ENCODE measurements around the gene RSL1D1.
"Not testable (repeated sequence)": the region's sequence is repeated elsewhere in the genome, so short reads cannot be mapped to it uniquely, and the experiment has no call there.

The RSL1D1 gene

GRCh38 chr16:11835309-11835708 lies 16.0 kb downstream of the RSL1D1 start:
- DNase-seq (ENCODE audit: insufficient read length, low spot score) (no peak), FAIRE-seq (no peak)
- TF ChIP-seq PAX5 (IDR thresholded peaks at IDR 0.05; ENCODE audit: insufficient read depth, low read length, severe bottlenecking) (no peak), SPI1 (IDR thresholded peaks at IDR 0.05; ENCODE audit: low read depth, low read length) (no peak), TAF1 (IDR thresholded peaks at IDR 0.05; ENCODE audit: low read depth, low read length) (no peak), POLR2AphosphoS5 (IDR thresholded peaks at IDR 0.05; ENCODE audit: low read depth, low read length) (no peak), POLR2A (IDR thresholded peaks at IDR 0.05; ENCODE audit: low read depth, low read length) (no peak), POU2F2 (IDR thresholded peaks at IDR 0.05; ENCODE audit: low read depth, low read length) (no peak)

DNA sequence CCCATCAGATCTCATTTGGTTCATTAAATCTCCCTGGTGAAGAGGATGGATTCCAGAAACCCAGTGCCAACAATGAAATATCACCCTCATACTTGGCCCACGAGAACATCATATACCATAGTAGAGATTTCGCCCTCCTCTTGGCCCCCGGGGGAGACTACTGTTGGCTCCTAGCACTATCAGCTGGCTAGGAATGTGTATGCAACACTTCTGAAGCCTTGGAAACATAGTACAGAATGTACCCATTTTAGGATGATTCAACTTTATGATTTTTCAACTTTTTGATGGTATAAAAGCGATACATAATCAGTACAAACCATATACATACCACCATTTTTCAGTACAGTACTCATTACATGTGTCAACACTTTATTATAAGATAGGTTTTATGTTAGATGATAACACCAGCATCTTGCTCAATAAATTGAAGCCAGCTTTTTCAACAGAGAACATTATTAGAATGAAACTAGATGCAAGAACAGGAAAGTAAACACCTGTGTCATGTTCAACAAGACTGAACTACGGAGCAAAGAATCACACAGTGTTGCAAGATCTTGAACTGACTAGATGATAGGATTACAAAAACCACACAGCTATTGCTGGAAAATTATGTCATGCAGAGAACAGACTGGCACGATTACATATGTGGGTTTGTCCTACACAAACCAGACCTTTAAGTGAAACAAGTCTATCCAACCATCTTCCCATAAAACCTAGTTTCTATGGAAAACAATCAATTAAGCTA lies 17.2 kb downstream of the RSL1D1 start:
- DNase-seq (ENCODE audit: insufficient read length, low spot score) (no peak), FAIRE-seq (no peak)
- TF ChIP-seq POU2F2 (IDR thresholded peaks at IDR 0.05; ENCODE audit: low read depth, low read length) (no peak), SPI1 (IDR thresholded peaks at IDR 0.05; ENCODE audit: low read depth, low read length) (no peak), POLR2A (IDR thresholded peaks at IDR 0.05; ENCODE audit: low read depth, low read length) (no peak), POLR2AphosphoS5 (IDR thresholded peaks at IDR 0.05; ENCODE audit: low read depth, low read length) (no peak), PAX5 (IDR thresholded peaks at IDR 0.05; ENCODE audit: insufficient read depth, low read length, severe bottlenecking) (no peak)

DNA sequence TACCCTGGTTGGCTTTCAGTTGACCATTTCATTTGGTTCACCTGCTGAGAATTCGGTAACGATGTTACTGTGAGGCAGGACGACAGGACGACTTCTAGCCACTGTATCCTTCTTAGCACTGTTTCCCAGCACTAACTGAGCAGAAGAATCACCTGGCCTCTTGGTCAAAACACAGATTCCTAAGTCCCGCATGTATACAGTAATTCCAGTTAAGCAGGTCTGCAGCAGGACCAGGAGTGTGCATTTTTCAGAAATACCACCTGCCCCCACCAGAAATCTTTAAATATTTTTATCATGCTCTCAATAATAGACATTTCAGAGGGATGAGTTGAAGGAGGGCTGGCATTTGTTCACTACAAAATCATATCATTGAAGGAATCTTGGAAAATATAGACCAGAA lies 22.6 kb downstream of the RSL1D1 start:
- no peak for TF ChIP-seq PAX5 (IDR thresholded peaks at IDR 0.05; ENCODE audit: insufficient read depth, low read length, severe bottlenecking)
- no peak for TF ChIP-seq POLR2AphosphoS5 (IDR thresholded peaks at IDR 0.05; ENCODE audit: low read depth, low read length)
- no peak for TF ChIP-seq POLR2A (IDR thresholded peaks at IDR 0.05; ENCODE audit: low read depth, low read length)
- no peak for TF ChIP-seq POU2F2 (IDR thresholded peaks at IDR 0.05; ENCODE audit: low read depth, low read length)
- TF ChIP-seq TAF1 (IDR thresholded peaks at IDR 0.05; ENCODE audit: low read depth, low read length): no peak
- no peak for TF ChIP-seq SPI1 (IDR thresholded peaks at IDR 0.05; ENCODE audit: low read depth, low read length)
- FAIRE-seq (no peak), DNase-seq (ENCODE audit: insufficient read length, low spot score) (no peak)

DNA sequence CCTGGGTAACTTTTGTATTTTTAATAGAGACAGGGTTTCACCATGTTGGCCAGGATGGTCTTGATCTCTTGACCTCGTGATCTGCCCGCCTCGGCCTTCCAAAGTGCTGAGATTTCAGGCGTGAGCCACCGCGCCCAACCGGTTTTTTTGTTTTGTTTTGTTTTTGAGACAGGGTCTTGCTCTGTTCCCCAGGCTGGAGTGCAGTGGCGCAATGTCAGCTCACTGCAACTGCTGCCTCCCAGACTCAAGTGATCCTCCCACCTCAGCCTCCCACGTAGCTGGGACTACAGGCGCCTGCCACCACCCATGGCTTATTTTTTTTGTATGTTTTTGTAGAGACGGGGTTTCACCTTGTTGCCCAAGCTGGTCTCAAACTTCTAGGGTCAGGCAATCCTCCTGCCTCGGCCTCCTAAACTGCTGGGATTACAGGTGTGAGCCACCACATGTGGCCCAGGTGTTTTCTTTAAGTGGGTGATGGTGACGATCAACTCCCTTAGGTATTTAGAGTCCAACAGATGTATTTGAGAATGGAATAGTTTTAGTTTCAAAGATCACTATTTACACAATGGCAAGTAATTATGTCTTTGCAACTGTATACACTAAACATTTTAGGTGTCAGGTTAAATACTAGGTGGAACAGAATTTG lies 25.7 kb downstream of the RSL1D1 start:
- FAIRE-seq; DNase-seq (ENCODE audit: insufficient read length, low spot score): not testable (repeated sequence)

- FAIRE-seq: no peak
- TF ChIP-seq PAX5 (IDR thresholded peaks at IDR 0.05; ENCODE audit: insufficient read depth, low read length, severe bottlenecking) (no peak), TAF1 (IDR thresholded peaks at IDR 0.05; ENCODE audit: low read depth, low read length) (no peak), POLR2A (IDR thresholded peaks at IDR 0.05; ENCODE audit: low read depth, low read length) (no peak), POLR2AphosphoS5 (IDR thresholded peaks at IDR 0.05; ENCODE audit: low read depth, low read length) (no peak), POU2F2 (IDR thresholded peaks at IDR 0.05; ENCODE audit: low read depth, low read length) (no peak), SPI1 (IDR thresholded peaks at IDR 0.05; ENCODE audit: low read depth, low read length) (no peak)
- no peak for DNase-seq (ENCODE audit: insufficient read length, low spot score)
These were observed 27.0 kb downstream of the RSL1D1 start for GRCh38 chr16:11824362-11824761.

DNA sequence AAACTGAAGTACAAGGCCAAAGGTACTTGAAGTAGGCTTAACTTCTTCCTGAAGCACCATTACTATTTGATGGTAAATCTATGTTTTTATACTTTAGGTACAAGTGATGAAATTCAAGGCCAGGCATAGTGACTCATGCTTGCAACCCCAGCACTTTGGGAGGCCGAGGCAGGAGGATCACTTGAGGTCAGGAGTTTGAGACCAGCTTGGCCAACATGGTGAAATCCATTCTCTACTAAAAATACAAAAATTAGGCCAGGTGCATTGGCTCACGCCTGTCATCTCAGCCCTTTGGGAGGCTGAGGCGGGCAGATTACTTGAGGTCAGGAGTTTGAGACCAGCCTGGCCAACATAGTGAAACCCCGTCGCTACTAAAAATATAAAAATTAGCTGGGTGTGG lies 27.7 kb downstream of the RSL1D1 start:
- DNase-seq (ENCODE audit: insufficient read length, low spot score); FAIRE-seq: not testable (repeated sequence)

DNA sequence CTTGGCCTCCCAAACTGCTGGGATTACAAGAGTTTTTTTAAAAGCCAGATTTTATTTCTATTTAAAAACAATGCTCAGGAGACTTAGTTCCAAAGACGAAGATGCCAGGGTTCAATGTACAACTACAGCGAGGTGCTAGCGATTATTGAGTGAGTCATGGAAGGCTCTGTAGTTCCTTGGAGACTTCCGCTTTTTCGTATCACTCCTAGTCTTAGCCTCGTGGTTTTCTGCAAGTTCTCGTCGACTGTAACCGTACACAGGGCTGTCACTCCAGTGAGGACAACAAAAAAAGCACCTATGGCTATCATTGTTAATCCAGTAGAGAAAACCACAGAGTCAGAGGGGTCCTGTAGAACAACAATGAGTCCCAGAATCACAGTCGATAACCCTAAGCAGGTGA lies 31.5 kb downstream of the RSL1D1 start:
- TF ChIP-seq POLR2A (IDR thresholded peaks at IDR 0.05; ENCODE audit: low read depth, low read length) (no peak), POU2F2 (IDR thresholded peaks at IDR 0.05; ENCODE audit: low read depth, low read length) (no peak), TAF1 (IDR thresholded peaks at IDR 0.05; ENCODE audit: low read depth, low read length) (no peak), PAX5 (IDR thresholded peaks at IDR 0.05; ENCODE audit: insufficient read depth, low read length, severe bottlenecking) (no peak), SPI1 (IDR thresholded peaks at IDR 0.05; ENCODE audit: low read depth, low read length) (no peak), POLR2AphosphoS5 (IDR thresholded peaks at IDR 0.05; ENCODE audit: low read depth, low read length) (no peak)
- FAIRE-seq (no peak), DNase-seq (ENCODE audit: insufficient read length, low spot score) (no peak)

DNA sequence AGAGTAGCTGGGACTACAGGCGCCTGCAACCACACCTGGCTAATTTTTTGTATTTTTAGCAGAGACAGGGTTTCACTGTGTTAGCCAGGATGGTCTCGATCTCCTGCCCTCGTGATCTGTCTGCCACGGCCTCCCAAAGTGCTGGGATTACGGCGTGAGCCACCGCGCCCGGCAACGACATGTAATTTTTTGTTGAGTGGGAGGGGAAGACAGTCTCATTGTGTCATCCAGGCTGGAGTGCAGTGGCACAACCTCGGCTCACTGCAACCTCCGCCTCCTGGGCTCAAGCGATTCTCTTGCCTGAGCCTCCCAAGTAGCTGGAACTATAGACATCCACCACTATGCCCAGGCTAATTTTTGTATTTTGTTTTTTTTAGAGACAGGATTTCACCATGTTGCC lies 32.4 kb downstream of the RSL1D1 start:
- not testable (repeated sequence) for DNase-seq (ENCODE audit: insufficient read length, low spot score); FAIRE-seq

GRCh38 chr16:11816123-11816522 lies 35.2 kb downstream of the RSL1D1 start:
- no peak for DNase-seq (ENCODE audit: insufficient read length, low spot score)
- TF ChIP-seq POU2F2 (IDR thresholded peaks at IDR 0.05; ENCODE audit: low read depth, low read length) (no peak), TAF1 (IDR thresholded peaks at IDR 0.05; ENCODE audit: low read depth, low read length) (no peak), PAX5 (IDR thresholded peaks at IDR 0.05; ENCODE audit: insufficient read depth, low read length, severe bottlenecking) (no peak), POLR2A (IDR thresholded peaks at IDR 0.05; ENCODE audit: low read depth, low read length) (no peak), POLR2AphosphoS5 (IDR thresholded peaks at IDR 0.05; ENCODE audit: low read depth, low read length) (no peak), SPI1 (IDR thresholded peaks at IDR 0.05; ENCODE audit: low read depth, low read length) (no peak)
- no peak for FAIRE-seq

DNA sequence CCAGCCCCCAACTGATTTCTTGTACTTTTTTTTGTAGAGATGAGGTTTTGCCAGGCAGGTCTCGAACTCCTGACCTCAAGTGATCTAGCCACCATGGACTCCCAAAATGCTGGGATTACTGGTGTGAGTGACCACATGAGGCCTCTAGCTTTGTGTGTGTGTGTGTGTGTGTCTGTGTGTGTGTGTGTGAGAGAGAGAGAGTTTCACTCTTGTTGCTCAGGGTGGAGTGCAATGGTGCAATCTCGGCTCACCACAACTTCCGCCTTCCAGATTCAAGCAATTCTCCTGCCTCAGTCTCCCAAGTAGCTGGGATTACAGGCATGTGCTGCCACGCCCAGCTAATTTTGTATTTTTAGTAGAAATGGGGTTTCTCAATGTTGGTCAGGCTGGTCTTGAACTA lies 36.5 kb downstream of the RSL1D1 start:
- not testable (repeated sequence) for DNase-seq (ENCODE audit: insufficient read length, low spot score)

GRCh38 chr16:11806721-11807120 lies 44.6 kb downstream of the RSL1D1 start:
- DNase-seq (ENCODE audit: insufficient read length, low spot score) (no peak), FAIRE-seq (no peak)
- TF ChIP-seq POLR2AphosphoS5 (IDR thresholded peaks at IDR 0.05; ENCODE audit: low read depth, low read length): no peak
- TF ChIP-seq POU2F2 (IDR thresholded peaks at IDR 0.05; ENCODE audit: low read depth, low read length): no peak
- TF ChIP-seq SPI1 (IDR thresholded peaks at IDR 0.05; ENCODE audit: low read depth, low read length): no peak
- TF ChIP-seq POLR2A (IDR thresholded peaks at IDR 0.05; ENCODE audit: low read depth, low read length): no peak
- no peak for TF ChIP-seq PAX5 (IDR thresholded peaks at IDR 0.05; ENCODE audit: insufficient read depth, low read length, severe bottlenecking)
- TF ChIP-seq TAF1 (IDR thresholded peaks at IDR 0.05; ENCODE audit: low read depth, low read length): no peak

More for the DNA sequence above, 36.5 kb downstream of the RSL1D1 start:
- FAIRE-seq: not testable (repeated sequence)
